ENCODE data around the gene EID2. TPM values are rescaled to one million over a fixed set of nuclear protein-coding genes. Genes with fewer than 3 reads are reported as not detected.

EID2 gene
- total and polyA plus RNA-seq, 8 donors: 12.7 to 18.3 (median 15.9) TPM

- no peak for DNase-seq
- no peak for ATAC-seq
- Histone ChIP-seq H3K27me3 (peaks cover 0 to 3% of the 10 kb centered on the region in 2 donors), H3K4me3 (no peak overlapping the region), H3K36me3 (no peaks in the 10 kb centered on the region), H3K27ac (no peak overlapping the region), H3K4me1 (no peaks in the 10 kb centered on the region), H3K9me3 (no peaks in the 10 kb centered on the region)
- TF ChIP-seq CTCF (IDR thresholded peaks at IDR 0.05): no peak
- intact Hi-C loops (cut with DNase I): no loop called here
These were observed 43.1 kb upstream of the EID2 start for GRCh38 chr19:39582891-39583625.

GRCh38 chr19:39582442-39582841 lies 42.5 kb upstream of the EID2 start:
- H3K27ac ChIP-seq: no peak overlapping the region
- H3K4me1 ChIP-seq: no peaks in the 10 kb centered on the region
- H3K9me3 ChIP-seq: no peaks in the 10 kb centered on the region
- no peak for ATAC-seq
- no peak overlapping the region for H3K4me3 ChIP-seq
- H3K27me3 ChIP-seq: peaks cover 0 to 3% of the 10 kb centered on the region in 2 donors
- no peaks in the 10 kb centered on the region for H3K36me3 ChIP-seq
- no peak for TF ChIP-seq CTCF (IDR thresholded peaks at IDR 0.05)
- intact Hi-C loops (cut with DNase I): no loop called here
- DNase-seq: no peak

GRCh38 chr19:39568604-39569003 lies 28.6 kb upstream of the EID2 start:
- DNase-seq (no peak), ATAC-seq (peak; percentile 32)
- Histone ChIP-seq H3K4me1 (no peaks in the 10 kb centered on the region), H3K27ac (no peak overlapping the region), H3K36me3 (no peaks in the 10 kb centered on the region), H3K27me3 (peaks cover 0 to 26% of the 10 kb centered on the region in 2 donors), H3K4me3 (no peak overlapping the region), H3K9me3 (peaks cover 0 to 6% of the 10 kb centered on the region in 2 donors)
- TF ChIP-seq CTCF (IDR thresholded peaks at IDR 0.05): no peak
- intact Hi-C loops (cut with DNase I): no loop called here

GRCh38 chr19:39566064-39566463 lies 26.1 kb upstream of the EID2 start:
- H3K27ac ChIP-seq: no peak overlapping the region

GRCh38 chr19:39563408-39563807 lies 23.4 kb upstream of the EID2 start:
- no peaks in the 10 kb centered on the region for H3K9me3 ChIP-seq
- DNase-seq (no peak), ATAC-seq (no peak)
- intact Hi-C loops (cut with DNase I): no loop called here
- H3K27me3 ChIP-seq: peaks cover 0 to 23% of the 10 kb centered on the region in 2 donors
- H3K4me3 ChIP-seq: no peak overlapping the region
- no peaks in the 10 kb centered on the region for H3K36me3 ChIP-seq
- H3K27ac ChIP-seq: no peak overlapping the region
- TF ChIP-seq CTCF (IDR thresholded peaks at IDR 0.05): no peak
- H3K4me1 ChIP-seq: no peaks in the 10 kb centered on the region

More at GRCh38 chr19:39566064-39566463, 26.1 kb upstream of the EID2 start:
- DNase-seq (no peak), ATAC-seq (no peak)
- intact Hi-C loops (cut with DNase I): no loop called here
- H3K9me3 ChIP-seq: no peaks in the 10 kb centered on the region
- H3K4me1 ChIP-seq: no peaks in the 10 kb centered on the region
- no peaks in the 10 kb centered on the region for H3K36me3 ChIP-seq
- TF ChIP-seq CTCF (IDR thresholded peaks at IDR 0.05): no peak
- no peak overlapping the region for H3K4me3 ChIP-seq
- peaks cover 0 to 26% of the 10 kb centered on the region in 2 donors for H3K27me3 ChIP-seq
